Measurements from ENCODE around the gene KREMEN1.

Gene KREMEN1

GRCh38 chr22:29102300-29102699 is 29.5 kb downstream of the KREMEN1 start:
- DNase-seq (ENCODE audit: low spot score): no peak
- ChIA-PET POLR2A (ENCODE audit: low non-redundant PET) (no interaction called here), CTCF (no interaction called here)
- H3K27ac ChIP-seq: no peak overlapping the region
- no peak for TF ChIP-seq CTCF (conservative IDR thresholded peaks at IDR 0.05; ENCODE audit: low read depth)

GRCh38 chr22:29103121-29103520 is 30.3 kb downstream of the KREMEN1 start:
- H3K27ac ChIP-seq: no peak overlapping the region
- DNase-seq (ENCODE audit: low spot score): no peak
- no peak for TF ChIP-seq CTCF (conservative IDR thresholded peaks at IDR 0.05; ENCODE audit: low read depth)
- POLR2A ChIA-PET (ENCODE audit: low non-redundant PET): no interaction called here
- CTCF ChIA-PET: no interaction called here

GRCh38 chr22:29105468-29105867 is 32.6 kb downstream of the KREMEN1 start:
- POLR2A ChIA-PET (ENCODE audit: low non-redundant PET): no interaction called here
- no peak overlapping the region for H3K27ac ChIP-seq
- CTCF ChIA-PET: interaction anchor here (0.6 kb wide), 1 partner anchor 160 kb away, joined by 3 read pairs; no protein-coding TSS in a partner anchor
- no peak for TF ChIP-seq CTCF (conservative IDR thresholded peaks at IDR 0.05; ENCODE audit: low read depth)
- DNase-seq (ENCODE audit: low spot score): no peak

GRCh38 chr22:29106839-29107238 is 34.0 kb downstream of the KREMEN1 start:
- no peak for TF ChIP-seq CTCF (conservative IDR thresholded peaks at IDR 0.05; ENCODE audit: low read depth)
- H3K27ac ChIP-seq: no peak overlapping the region
- CTCF ChIA-PET: no interaction called here
- DNase-seq (ENCODE audit: low spot score): no peak
- POLR2A ChIA-PET (ENCODE audit: low non-redundant PET): no interaction called here

GRCh38 chr22:29108137-29108536 is 35.3 kb downstream of the KREMEN1 start:
- no peak for TF ChIP-seq CTCF (conservative IDR thresholded peaks at IDR 0.05; ENCODE audit: low read depth)
- CTCF ChIA-PET: interaction anchor here (1.0 kb wide), 1 partner anchor 46 kb away, joined by 4 read pairs; no protein-coding TSS in a partner anchor
- H3K27ac ChIP-seq: no peak overlapping the region
- peak; percentile 56 for DNase-seq (ENCODE audit: low spot score)
- POLR2A ChIA-PET (ENCODE audit: low non-redundant PET): no interaction called here

- CTCF ChIA-PET: interaction anchor here (0.6 kb wide), 1 partner anchor 70 kb away, joined by 3 read pairs; no protein-coding TSS in a partner anchor
- POLR2A ChIA-PET (ENCODE audit: low non-redundant PET): no interaction called here
- DNase-seq (ENCODE audit: low spot score): no peak
- no peak for TF ChIP-seq CTCF (conservative IDR thresholded peaks at IDR 0.05; ENCODE audit: low read depth)
- H3K27ac ChIP-seq: no peak overlapping the region
Measured at GRCh38 chr22:29109822-29110221, 37.0 kb downstream of the KREMEN1 start.

- ChIA-PET CTCF (no interaction called here), POLR2A (ENCODE audit: low non-redundant PET) (no interaction called here)
- no peak for TF ChIP-seq CTCF (conservative IDR thresholded peaks at IDR 0.05; ENCODE audit: low read depth)
- DNase-seq (ENCODE audit: low spot score): no peak
- H3K27ac ChIP-seq: no peak overlapping the region
Measured at GRCh38 chr22:29110946-29111345, 38.1 kb downstream of the KREMEN1 start.

Data from RWPE1 (cell line).